T-helper 1 cell (primary cell): ENCODE results near the gene FBXL17.

ENCODE experiments used
- DNase-seq, 5 donors: peaks; one replicate each; pipeline ENCODE4 v3.0.0-alpha.2; 2012 to 2020

FBXL17 gene

DNA sequence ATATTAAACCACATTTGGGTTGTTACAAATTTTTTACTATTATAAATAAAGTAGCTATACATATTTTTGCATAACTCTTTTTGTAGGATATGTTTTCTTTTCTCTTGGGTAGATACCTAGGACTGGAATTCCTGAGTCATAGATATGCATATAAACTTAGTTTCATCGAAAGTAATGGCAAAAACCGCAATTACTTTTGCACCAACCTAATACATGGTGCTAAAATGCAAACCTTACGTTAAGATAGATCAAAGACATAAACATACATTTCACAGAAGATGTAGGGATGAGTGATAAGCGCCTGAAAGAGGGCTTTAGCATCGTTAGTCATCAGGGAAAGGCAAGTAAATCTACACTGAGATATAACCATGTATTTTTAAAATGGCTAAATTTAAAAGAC, 532.8 kb downstream of the FBXL17 start:
- no peak for DNase-seq

DNA sequence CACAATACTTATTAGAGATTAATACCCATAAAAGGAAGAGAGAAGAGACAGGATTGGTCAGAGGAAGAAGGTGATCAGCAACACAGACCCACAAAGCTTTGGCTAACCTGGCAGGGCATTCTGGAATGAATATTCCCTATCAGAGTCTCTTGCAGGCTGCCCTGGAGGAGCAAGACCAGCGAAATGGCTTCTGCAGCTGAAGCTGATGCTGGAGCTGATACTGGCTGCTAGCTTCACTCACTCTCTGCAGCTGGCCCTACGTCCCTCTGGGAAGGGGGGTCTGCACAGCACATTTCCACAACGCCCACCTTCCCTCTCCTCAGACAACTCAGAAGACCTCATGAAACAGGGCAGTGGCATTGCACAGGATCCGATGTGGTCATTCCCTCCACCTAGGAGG, 541.3 kb downstream of the FBXL17 start:
- DNase-seq = no peak

DNA sequence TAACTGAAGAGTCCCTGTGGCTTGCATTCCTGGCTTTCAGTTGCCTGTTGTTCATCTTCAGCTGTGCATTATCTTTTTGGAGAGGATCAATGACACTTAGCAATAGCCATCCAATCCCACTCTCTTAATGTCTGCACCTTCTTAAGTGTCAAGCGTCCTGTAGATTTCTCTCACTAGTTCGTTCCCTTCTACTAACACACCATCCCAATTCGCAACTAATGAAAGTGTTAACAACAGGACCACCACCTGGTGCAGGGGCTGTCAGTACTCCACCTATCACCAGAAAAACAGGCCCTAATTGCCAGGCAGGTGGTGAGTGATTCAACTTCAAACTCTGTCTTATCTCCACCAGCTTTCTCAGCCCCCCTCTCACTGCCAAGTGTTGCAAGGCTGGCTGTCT, 541.7 kb downstream of the FBXL17 start:
- no peak for DNase-seq

DNA sequence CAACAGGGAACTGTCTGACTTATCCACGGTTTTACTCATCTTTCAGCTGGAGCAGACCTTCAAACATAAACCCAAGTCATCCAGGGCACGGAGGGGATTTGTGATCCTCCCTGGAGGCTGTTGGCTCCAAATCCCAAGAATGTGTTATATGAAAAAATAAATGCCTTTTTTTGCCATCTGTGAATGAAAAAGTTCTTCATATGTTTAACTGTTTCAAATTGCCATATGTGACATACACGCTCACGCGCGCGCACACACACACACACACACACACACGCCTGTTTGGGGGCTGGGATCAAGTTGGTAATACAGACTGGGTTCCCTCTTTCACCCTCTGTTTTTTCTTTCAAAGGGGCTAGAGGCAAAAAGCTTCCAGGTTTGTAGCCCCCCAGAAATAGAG, 546.8 kb downstream of the FBXL17 start:
- DNase-seq = no peak

DNA sequence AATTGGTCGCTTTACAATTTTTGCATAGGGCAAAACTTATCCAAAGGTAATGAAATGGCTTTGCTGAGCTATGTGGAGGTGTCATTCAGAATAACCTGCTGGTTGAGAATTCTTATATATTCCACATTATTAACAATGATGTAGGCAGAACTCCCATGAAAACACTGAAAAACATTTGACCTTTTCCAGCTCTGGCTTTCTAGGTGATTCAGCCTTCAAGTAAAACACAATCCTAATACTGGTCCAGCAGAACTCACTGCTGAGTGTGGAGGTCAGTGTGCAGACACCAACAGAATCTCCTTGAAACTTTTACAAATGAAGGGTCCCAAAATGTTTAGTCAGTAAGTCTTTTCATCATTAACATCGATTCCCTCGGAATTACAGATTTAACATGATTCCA, 549.2 kb downstream of the FBXL17 start:
- no peak for DNase-seq

DNA sequence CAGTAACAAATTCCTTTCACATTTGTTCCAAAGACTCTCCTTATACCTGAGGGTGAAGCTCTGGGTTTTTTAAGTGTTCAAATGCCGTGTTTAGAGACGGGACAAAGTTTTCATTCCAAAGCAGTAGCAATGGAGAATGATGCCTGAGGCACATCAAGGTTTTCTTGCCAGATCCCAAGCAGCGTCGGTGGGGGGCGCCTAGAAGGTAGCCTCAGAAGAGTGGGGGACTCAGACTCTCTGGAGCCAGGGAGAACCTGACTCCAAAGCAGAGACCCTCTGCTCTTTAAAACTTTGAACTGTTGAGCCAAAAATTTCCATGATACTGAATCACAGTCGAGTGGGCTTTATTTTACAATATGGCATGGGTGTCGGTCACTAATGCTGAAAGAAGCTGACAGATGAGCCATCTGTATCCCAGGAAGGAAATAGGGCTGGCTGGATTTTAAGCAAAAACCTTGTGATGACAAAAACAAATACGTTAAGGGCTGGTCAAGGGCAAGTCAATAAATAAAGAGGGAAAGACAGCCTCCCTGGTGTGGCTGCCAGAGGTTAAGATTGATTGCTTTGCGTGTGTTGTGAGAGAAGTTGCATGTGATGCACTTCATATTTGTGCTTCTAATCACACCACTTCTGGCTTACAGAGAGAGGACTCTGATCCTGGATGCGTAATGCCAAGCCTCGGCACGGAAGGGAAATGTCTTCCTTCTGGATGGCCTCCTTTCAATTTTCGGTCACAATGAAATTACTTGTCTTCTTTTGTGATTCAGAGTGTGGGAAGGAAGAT, 550.1 kb downstream of the FBXL17 start:
- no peak for DNase-seq

DNA sequence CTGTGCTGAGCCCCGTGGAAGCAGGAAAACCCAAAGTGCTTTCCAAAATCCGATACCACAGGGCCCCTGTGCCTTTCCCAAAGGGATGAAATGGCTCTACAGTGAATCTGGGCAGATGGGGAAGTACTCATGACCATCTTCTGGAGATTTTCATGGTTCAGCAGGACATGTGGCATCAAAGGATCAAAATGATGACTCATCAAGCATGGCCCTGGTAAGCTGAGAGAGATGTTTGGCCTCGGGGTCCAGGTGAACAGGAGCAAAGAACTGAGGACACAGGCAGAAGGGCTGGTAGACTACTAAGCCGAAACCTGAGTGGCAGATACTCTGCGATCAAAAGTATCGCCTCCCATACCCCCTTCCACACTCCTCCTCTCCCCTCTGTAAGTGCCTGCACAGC, 551.1 kb downstream of the FBXL17 start:
- no peak for DNase-seq

DNA sequence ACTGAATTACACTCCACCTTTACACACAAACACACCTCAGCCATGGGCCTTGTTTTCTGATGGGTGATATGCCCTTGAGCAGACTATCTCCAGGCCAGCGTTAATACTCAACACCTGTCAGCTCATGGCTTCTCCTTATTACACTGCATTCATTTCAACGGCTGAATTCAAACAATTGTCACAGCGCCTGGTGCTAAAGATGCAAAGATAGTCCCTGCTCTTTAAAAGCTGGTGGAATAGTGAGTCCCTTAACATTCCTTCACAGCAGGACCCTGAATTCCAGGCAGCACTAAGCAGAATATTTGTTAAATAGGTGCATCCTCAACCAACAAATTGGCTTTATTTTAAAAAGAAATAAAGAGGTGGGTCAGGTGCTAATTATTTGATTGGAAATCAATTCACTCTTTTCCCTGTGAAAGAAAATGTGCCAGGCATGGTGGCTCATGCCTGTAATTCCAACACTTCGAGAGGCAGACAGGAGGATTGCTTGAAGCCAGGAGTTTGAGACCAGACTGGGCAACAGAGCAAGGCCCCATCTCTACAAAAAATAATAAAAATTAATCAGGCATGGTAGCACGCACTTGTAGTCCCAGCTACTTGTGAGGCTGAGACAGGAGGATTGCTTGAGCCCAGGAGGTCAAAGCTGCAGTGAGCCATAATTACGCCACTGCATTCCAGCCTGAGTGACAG, 555.4 kb downstream of the FBXL17 start:
- DNase-seq = no peak

DNA sequence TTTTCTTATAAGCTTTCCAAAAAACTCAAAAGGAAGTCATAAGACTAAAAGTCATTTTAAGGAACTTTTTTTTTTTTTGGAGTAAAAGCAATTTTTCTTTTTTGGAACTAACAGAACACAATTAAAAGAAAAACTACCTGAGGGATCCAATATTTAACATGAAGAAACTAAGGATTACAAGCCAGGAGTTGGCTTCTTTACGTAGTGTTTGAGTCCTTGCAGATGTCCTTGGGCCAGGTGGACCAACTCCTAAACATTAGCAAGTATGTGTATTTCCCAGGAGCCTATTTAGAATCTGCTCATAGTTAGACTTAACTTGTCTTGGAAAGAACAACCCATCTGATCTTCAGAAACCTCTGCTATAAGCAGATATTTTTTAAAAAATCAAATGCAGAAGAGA, 557.1 kb downstream of the FBXL17 start:
- no peak for DNase-seq

DNA sequence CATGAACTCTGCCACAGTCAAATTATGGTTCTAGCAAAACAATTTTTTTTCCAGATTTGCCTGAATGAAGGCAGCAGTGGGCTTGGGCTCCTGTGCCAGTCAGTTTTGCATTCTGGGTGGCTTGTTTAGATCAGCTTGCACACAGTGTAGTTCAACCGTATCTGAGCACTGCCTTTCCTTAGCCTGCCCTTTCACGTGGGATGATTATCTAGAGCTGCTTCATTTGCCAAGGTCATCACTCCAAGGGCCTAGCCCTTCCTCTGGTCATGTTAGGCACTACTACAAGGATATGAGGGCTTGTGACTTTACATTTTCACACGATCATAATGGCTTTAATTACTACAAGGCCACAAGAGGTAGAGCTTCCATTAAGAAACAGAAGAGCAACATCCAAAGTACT, 560.6 kb downstream of the FBXL17 start:
- DNase-seq = no peak

DNA sequence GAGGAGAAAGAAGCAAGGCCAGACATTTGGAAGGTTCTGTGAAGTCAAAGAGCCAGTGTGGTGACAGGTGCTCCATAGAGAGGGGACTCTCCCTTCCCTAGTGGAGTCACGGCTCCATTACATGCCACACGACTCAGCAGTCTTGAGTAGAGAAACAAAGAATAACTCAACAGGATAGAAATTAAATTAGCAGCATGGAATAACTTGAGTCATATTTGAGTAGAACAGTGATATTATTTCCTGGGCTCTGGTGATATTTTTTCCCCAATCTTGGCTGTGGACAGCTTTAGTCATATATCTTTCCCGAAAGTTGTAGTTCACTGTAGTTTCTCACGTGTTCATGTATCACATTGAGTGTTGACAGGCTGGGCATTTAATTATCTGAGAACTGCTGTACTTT, 561.5 kb downstream of the FBXL17 start:
- DNase-seq = no peak

DNA sequence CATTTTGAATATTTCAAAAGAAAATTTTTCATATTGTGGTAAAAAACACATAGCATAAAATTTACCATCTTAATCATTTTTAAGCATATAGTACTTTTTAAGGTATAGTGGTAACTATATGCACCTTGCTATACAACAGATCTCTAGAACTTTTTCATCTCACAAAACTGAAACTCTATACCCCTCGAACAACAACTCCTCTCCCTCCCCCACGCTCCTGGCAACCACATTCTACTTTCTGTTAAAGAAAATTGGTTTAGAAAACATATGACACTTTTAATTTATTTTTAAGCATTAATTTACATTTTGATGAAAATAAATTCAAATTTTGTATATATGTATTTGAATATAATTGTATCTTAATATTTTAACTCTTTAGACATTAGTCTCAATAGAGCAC, 563.9 kb downstream of the FBXL17 start:
- no peak for DNase-seq

DNA sequence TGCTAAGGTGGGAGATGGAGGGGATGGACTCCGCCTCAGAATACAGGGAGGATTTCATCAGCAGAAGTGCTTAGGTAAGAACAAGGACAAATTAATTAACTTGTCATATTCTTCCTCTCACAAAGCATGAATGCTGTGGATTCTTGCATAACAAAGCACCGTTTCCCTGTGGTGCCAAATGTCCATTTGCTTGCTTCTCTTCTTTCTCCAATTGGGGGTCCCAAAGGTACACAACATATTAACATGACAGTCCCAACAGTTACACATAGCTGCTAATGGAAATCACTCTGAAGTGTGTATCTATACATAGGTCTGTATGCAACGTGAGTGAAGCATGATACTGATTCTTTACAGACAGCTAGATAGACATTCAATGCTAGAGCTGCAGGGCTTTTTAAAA, 564.5 kb downstream of the FBXL17 start:
- no peak for DNase-seq

DNA sequence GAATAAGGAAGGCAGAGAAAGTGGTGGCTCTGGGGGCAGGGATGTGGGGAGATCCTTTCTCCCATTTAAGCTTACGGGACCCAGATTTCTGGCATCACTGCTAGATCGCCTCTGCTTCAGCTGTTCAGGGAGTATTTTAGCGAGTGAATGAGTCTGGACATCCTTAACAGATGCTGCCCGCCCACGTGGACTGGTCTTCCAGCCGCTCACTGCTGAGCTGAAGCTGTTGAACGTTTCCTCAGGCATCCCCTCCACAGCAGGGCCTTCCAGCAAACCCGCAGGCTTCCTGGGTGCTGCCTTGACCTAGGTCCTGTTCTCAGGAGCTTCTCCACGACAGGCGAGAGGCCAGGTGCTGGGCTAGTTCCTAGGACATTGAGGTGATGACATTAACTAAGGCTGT, 566.8 kb downstream of the FBXL17 start:
- DNase-seq = no peak

DNA sequence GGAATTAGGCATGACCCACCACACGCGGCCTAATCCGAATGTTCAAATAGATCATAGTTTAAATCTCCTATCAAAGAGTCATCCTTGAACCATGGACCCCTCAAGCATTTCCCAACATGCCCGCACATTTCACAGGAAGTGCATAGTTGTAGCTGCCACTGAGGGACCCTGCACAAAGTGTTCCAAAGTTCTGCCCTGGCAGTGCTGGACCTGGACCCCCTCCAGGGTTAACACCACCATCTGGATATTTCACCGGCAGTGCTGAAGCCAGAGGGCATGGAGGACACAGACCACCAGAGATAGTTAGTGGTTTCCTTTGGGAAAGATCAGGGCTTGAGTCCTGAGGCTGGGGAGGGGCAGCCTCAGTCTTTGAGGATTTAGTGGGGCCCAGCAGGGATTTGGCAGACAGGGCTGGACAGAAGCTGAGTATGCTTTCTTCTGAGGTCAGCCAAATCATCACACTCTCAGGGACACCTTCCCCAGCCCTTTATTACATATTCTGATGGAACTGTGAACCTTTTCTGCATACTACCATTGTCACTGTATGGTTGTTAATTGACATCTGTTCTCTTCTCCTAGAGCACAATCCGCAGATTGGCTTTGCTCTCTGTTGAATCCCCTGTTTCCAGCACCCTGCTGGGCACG, 567.6 kb downstream of the FBXL17 start:
- DNase-seq = no peak

DNA sequence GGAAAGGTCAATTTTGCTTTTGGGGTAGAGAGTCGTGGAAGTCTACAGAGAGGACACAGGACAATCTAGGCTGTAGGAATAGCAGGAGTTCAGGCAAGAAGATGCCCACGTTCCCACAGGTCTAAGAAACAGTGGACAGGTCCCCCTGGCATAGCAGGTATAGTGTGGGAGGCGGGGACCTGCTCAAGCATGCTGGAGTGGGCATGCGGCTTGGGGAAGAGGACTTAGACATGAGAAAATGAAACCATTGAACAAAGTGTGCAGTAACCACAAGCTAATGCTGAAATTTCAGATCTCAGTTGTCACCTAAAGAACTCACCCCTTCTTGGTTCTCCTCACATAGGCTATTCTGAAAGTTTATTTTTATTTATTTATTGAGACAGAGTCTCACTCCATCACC, 568.3 kb downstream of the FBXL17 start:
- DNase-seq = no peak

DNA sequence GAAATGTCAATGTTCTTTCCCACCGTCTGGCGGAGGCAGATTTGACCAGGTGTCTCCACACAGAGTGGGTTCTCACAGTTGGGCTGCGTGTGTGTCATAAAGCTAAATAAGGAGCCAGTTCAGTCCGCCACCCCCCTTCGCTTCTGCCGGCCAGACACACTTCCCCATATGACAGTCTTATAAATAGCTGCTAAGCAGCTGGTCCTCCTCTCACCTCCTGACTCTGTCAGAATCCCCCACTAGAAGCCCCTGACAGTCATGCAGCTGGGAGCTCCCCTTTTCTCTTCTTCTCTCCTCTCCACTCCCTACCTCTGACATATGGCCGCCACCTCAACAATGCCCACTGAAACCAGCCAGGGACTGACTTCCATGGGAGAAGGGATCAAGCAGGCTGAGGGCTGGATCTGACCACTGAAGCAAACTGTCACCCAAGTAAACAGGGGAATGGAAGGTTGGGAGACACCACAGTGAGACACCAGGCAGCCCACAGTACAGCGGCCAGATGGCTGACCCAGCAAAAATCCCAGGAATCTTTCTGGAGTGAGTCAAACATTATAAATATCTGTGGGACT, 569.2 kb downstream of the FBXL17 start:
- DNase-seq = no peak

DNA sequence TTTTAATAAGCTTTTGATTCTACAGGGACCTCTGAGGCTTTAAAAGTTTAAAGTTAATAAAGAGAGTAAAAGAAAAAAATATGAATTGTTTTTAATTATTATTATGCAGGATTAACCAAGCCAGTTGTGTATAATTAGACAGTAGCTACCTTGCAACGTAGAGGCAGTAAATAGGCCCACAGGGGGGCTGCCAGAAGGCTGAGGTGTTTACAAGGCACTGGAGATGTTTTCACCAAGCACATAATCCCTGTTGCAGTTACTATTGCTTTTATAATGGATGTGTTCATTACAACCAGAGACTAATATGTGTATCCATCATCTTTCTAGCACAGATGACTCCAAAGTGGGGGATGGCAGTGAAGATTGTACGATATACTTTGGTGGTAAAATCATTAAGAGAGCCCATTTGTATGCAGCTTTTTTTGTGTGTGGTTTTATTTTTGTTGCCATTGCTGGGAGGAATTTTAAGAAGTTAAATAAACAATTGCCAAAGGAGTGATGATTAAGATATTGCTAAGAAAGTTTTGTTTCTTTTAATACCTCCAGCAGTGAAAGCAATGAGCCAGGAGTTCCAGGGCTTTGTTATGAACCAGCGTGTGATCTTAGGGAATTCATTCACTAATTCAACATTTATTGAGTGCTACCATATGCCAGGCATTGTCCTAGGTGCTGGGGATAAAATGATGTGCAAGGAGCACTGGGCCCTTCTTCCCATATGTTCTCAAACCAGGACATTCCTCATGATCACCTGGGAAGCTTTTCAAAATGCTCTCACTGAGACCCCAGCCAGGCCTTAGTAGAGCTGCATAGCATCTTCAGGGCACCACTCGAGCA, 572.5 kb downstream of the FBXL17 start:
- no peak for DNase-seq
